A549 (cell line): Measurements from ENCODE around the gene POU3F3. TPM values are rescaled to one million over a fixed set of nuclear protein-coding genes. Genes with fewer than 3 reads are reported as not detected.
A peak's percentile ranks its signal among the peaks of the same experiment; 100 is the strongest.

Source experiments
- ATAC-seq, 2 experiments: fragments of 200-7000 bp in 1 of 2; fragments of >200 bp in 1 of 2; cut with Nextera tagmentation in 1 of 2; cut with Tn5 transposase in 1 of 2; 3 replicates each; pipeline versions ENCODE4 v1.8.0 to v1.9.1; 2018 to 2020; ENCODE audit warnings: mild to moderate bottlenecking in 1 of 2, moderate library complexity in 1 of 2
- CTCF ChIA-PET: fragments of 300-600 bp; sonication (Branson Sonifier 250); formaldehyde crosslinking; extraction: SDS; loops from one replicate; lab custom pipeline; 2021; ENCODE audit warnings: antibody characterized with exemption, inconsistent platforms; lab: Yijun Ruan, JAX
- POLR2A ChIA-PET: fragments of 350-600 bp; formaldehyde crosslinking; extraction: SDS; loops from one replicate; lab custom pipeline; 2021; ENCODE audit warnings: antibody characterized with exemption, inconsistent platforms; lab: Yijun Ruan, JAX
- DNase-seq, 2 experiments: peaks; one replicate each; pipeline versions ENCODE4 v3.0.0 to v3.0.0-alpha.2; 2011 to 2016; ENCODE audit warnings: low read depth in 1 of 2, low spot score in 1 of 2
- FAIRE-seq: peaks from 2 replicates; lab custom pipeline; 2011; peaks lifted over from hg19 to GRCh38; lab: Jason Lieb, UNC
- H3K27ac ChIP-seq, 2 experiments: fragments of >200 bp; sonication (Bioruptor Twin); formaldehyde crosslinking; 3 replicates each; pipeline ENCODE4 v1.5.1; 2016 to 2017
- H3K4me1 ChIP-seq: fragments of >200 bp; sonication (Bioruptor Twin); formaldehyde crosslinking; 3 replicates; pipeline ENCODE4 v1.6.1; 2016
- H3K4me2 ChIP-seq: fragments of >200 bp; sonication (Bioruptor Twin); formaldehyde crosslinking; 3 replicates; pipeline ENCODE4 v1.6.1; 2016
- H3K4me3 ChIP-seq: fragments of >200 bp; sonication (Bioruptor Twin); formaldehyde crosslinking; 3 replicates; pipeline ENCODE4 v1.5.1; 2016
- H3K9me3 ChIP-seq: fragments of >200 bp; sonication (Bioruptor Twin); formaldehyde crosslinking; 3 replicates; pipeline ENCODE4 v1.6.1; 2016
- BCL3 ChIP-seq: fragments of >200 bp; sonication (Bioruptor Twin); formaldehyde crosslinking; IDR thresholded peaks from 3 replicates; pipeline ENCODE4 v1.6.1; 2016
- BHLHE40 ChIP-seq: IDR thresholded peaks from 2 replicates; pipeline ENCODE4 v1.6.1; 2012; ENCODE audit warnings: low read depth, low read length, inconsistent platforms
- CBX2 ChIP-seq: fragments of 200-600 bp; sonication (generic); IDR thresholded peaks from 2 replicates; pipeline ENCODE4 v1.6.1; 2016; ENCODE audit warnings: low read depth, mild to moderate bottlenecking, borderline replicate concordance
- EHF ChIP-seq: fragments of 250-450 bp; sonication (Bioruptor Pico); IDR thresholded peaks from 2 replicates; pipeline ENCODE4 v1.5.0; 2020; ENCODE audit warnings: mild to moderate bottlenecking
- EHMT2 ChIP-seq: fragments of 200-600 bp; sonication (generic); IDR thresholded peaks from 2 replicates; pipeline ENCODE4 v1.6.1; 2016; ENCODE audit warnings: antibody characterized with exemption, low read depth, mild to moderate bottlenecking, moderate library complexity
- EP300 ChIP-seq, 2 experiments: fragments of >200 bp; sonication (Bioruptor Twin); formaldehyde crosslinking; IDR thresholded peaks; 2 replicates in 1 of 2; 3 replicates in 1 of 2; pipeline ENCODE4 v1.6.1; 2016 to 2017
- FOSB ChIP-seq: fragments of 250-450 bp; sonication (Bioruptor Pico); IDR thresholded peaks from 2 replicates; pipeline ENCODE4 v1.5.0; 2020; ENCODE audit warnings: mild to moderate bottlenecking, moderate library complexity
- FOSL2 ChIP-seq, 2 experiments: fragments of 450-650 bp in 1 of 2; fragments of >200 bp in 1 of 2; sonication (Bioruptor Twin) in 1 of 2; formaldehyde crosslinking; IDR thresholded peaks; 2 replicates each; pipeline versions ENCODE4 v1.5.0 to v1.6.1; 2016 to 2020; ENCODE audit warnings: mild to moderate bottlenecking in 1 of 2, moderate library complexity in 1 of 2
- GATA3 ChIP-seq: IDR thresholded peaks from 2 replicates; pipeline ENCODE4 v1.6.1; 2012; ENCODE audit warnings: borderline replicate concordance
- HDAC2 ChIP-seq: fragments of 200-600 bp; sonication (generic); IDR thresholded peaks from 2 replicates; pipeline ENCODE4 v1.6.1; 2016
- HEYL ChIP-seq: fragments of 250-450 bp; sonication (Bioruptor Pico); IDR thresholded peaks from 2 replicates; pipeline ENCODE4 v1.8.0; 2021; ENCODE audit warnings: mild to moderate bottlenecking, moderate library complexity
- HOXB13 ChIP-seq: fragments of 250-450 bp; sonication (Bioruptor Pico); IDR thresholded peaks from 2 replicates; pipeline ENCODE4 v1.5.0; 2020; ENCODE audit warnings: low read depth, mild to moderate bottlenecking, moderate library complexity
- HOXB5 ChIP-seq: fragments of 250-450 bp; sonication (Bioruptor Pico); IDR thresholded peaks from 2 replicates; pipeline ENCODE4 v1.5.0; 2020; ENCODE audit warnings: mild to moderate bottlenecking, moderate library complexity
- JUN ChIP-seq, 2 experiments: fragments of >200 bp; sonication (Bioruptor Twin); formaldehyde crosslinking; IDR thresholded peaks; 2 replicates in 1 of 2; 3 replicates in 1 of 2; pipeline ENCODE4 v1.6.1; 2016 to 2017
- MAX ChIP-seq: IDR thresholded peaks from 2 replicates; pipeline ENCODE4 v1.6.1; 2012
- MYC ChIP-seq: IDR thresholded peaks from 2 replicates; pipeline ENCODE4 v1.6.1; 2012; ENCODE audit warnings: mild to moderate bottlenecking, inconsistent platforms, low read length, improper control_type of control experiment, borderline replicate concordance
- NFE2L2 ChIP-seq: fragments of 150-350 bp; conservative IDR thresholded peaks from 2 replicates; pipeline ENCODE4 v1.6.1; 2014; ENCODE audit warnings: low read length
- PBX3 ChIP-seq: IDR thresholded peaks from 2 replicates; pipeline ENCODE4 v1.6.1; 2012
- RARB ChIP-seq: fragments of 250-450 bp; sonication (Bioruptor Pico); IDR thresholded peaks from 2 replicates; pipeline ENCODE4 v1.8.0; 2021; ENCODE audit warnings: mild to moderate bottlenecking, moderate library complexity
- REST ChIP-seq: fragments of 200-600 bp; sonication (generic); IDR thresholded peaks from 2 replicates; pipeline ENCODE4 v1.6.1; 2016; ENCODE audit warnings: antibody characterized with exemption, mild to moderate bottlenecking, moderate library complexity
- SMC3 ChIP-seq: fragments of >200 bp; sonication (Bioruptor Twin); formaldehyde crosslinking; IDR thresholded peaks from 3 replicates; pipeline ENCODE4 v1.6.1; 2018; ENCODE audit warnings: inconsistent platforms
- ZC3H11A ChIP-seq: fragments of 450-650 bp; IDR thresholded peaks from 2 replicates; pipeline ENCODE4 v1.6.1; 2014; ENCODE audit warnings: antibody characterized with exemption, mild to moderate bottlenecking
- ZFP36 ChIP-seq: fragments of 450-650 bp; IDR thresholded peaks from 2 replicates; pipeline ENCODE4 v1.6.1; 2014; ENCODE audit warnings: borderline replicate concordance; ENCODE audit not compliant: partially characterized antibody
- ZNF302 ChIP-seq: fragments of 250-450 bp; sonication (Bioruptor Pico); IDR thresholded peaks from 2 replicates; pipeline ENCODE4 v1.9.0; 2021; ENCODE audit warnings: inconsistent platforms, mild to moderate bottlenecking, moderate library complexity
- ZSCAN20 ChIP-seq: fragments of 250-450 bp; sonication (Bioruptor Pico); IDR thresholded peaks from 2 replicates; pipeline ENCODE4 v1.8.0; 2022; ENCODE audit warnings: mild to moderate bottlenecking, moderate library complexity
- WGBS: methylation state at CpG from one replicate; pipeline ENCODE4 v1.1.6; 2017; ENCODE audit errors: missing lambda C conversion rate; 5-methylcytosine and 5-hydroxymethylcytosine counted together
- polyA plus RNA-seq, 4 experiments: library from polyadenylated mRNA; depleted of rRNA in 3 of 4; stranded (reverse); fragments of >200 nt; fragmentation: RNase III in 1 of 4; extraction: RNeasy Plus Mini Kit Qiagen cat#74134 plus additional on column Dnase treatment in 1 of 4; gene quantifications; 2 replicates in 3 of 4; 3 replicates in 1 of 4; pipeline ENCODE4 v1.2.3, GENCODE V29; 2011 to 2017
- TF ChIP-seq, protein P1 (sequence below): fragments of 450-650 bp; IDR thresholded peaks from 2 replicates; pipeline ENCODE4 v1.6.1; 2014; ENCODE audit warnings: antibody characterized with exemption
- TF ChIP-seq, protein P2 (sequence below): IDR thresholded peaks from 2 replicates; pipeline ENCODE4 v1.6.1; 2012; ENCODE audit warnings: low read depth, borderline replicate concordance
- TF ChIP-seq, protein P3 (sequence below): fragments of >200 bp; sonication (Bioruptor Twin); formaldehyde crosslinking; IDR thresholded peaks from 2 replicates; pipeline ENCODE4 v1.6.1; 2016

Gene POU3F3
- polyA plus RNA-seq, 2 of the 4 experiments (the other 2 are of a cell fraction), result 0.03 TPM; not detected in 1

DNA sequence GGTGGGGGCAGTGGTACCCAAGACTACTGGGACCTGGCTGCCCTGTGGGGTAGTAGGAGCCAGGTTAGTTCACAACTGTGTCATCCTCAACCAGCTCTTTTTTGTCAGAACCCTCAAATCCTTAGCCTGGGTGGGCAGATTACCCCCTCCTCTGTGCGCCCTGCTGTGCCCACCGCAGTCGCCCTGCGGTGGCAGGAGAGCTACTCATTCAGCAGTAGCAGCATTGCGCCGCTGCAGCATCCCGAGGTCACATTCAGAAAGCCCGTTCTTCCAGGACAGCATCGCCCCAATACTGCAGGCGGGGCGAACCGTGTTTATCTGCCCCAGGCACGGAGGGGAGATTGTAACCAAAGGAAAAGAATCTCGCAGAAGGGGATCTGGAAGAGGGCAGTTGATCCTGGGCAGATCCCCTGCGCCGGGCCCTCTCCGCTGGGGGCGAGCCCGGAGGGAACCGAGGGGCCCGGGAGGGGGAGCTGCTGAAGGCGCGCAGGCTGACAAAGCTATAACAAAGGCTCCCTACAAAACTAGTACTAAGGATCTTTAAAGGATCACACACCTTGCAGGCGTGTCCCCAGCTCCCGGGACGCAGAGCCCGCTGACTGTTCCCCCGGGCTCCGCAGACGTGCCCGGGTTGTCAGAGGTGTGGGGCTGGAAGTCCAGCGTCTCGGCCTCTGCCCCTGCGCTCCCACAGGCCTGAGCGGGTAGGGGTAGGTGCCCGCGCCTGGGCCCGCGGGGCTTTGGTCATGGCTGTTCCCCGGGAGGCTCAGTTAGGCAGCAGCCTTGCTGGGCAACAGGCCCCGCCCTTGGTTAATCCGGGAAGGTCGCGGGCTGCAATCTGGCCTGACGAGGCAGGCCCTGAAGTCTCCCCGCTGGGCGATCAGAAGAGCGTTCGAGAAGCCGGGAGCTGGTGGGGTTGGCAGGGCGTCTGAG, 13.2 kb downstream of the POU3F3 start:
- no peak overlapping the region for H3K4me3 ChIP-seq
- FAIRE-seq (no peak), ATAC-seq (peak in 1 of 2 experiments; percentile 28; a peak in 1 of 6 replicates), DNase-seq (no peak)
- no peaks in the 10 kb centered on the region for H3K9me3 ChIP-seq
- 28% methylated on average over 20 of the region's 51 CpGs for WGBS
- ChIA-PET POLR2A (no interaction called here), CTCF (interaction anchor here (0.6 to 1.4 kb wide), 2 partner anchors 17 to 371 kb away, joined by 3 to 4 read pairs; no protein-coding TSS in a partner anchor)
- H3K27ac ChIP-seq, result no peak overlapping the region
- H3K4me2 ChIP-seq, result peak overlapping the region; percentile 51
- TF ChIP-seq, protein P1, sequence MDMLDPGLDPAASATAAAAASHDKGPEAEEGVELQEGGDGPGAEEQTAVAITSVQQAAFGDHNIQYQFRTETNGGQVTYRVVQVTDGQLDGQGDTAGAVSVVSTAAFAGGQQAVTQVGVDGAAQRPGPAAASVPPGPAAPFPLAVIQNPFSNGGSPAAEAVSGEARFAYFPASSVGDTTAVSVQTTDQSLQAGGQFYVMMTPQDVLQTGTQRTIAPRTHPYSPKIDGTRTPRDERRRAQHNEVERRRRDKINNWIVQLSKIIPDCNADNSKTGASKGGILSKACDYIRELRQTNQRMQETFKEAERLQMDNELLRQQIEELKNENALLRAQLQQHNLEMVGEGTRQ, result no peak
- TF ChIP-seq MAX (no peak), ZNF302 (no peak), GATA3 (no peak), MYC (no peak), HEYL (CRISPR knock-in tag) (no peak), EHMT2 (no peak), HDAC2 (no peak), HOXB13 (CRISPR knock-in tag) (no peak), HOXB5 (CRISPR knock-in tag) (no peak), ZSCAN20 (no peak), ZC3H11A (no peak), ZFP36 (no peak), NFE2L2 (no peak), RARB (CRISPR knock-in tag) (no peak), BCL3 (no peak), EHF (CRISPR knock-in tag) (no peak), CBX2 (no peak)
- no peaks in the 10 kb centered on the region for H3K4me1 ChIP-seq

DNA sequence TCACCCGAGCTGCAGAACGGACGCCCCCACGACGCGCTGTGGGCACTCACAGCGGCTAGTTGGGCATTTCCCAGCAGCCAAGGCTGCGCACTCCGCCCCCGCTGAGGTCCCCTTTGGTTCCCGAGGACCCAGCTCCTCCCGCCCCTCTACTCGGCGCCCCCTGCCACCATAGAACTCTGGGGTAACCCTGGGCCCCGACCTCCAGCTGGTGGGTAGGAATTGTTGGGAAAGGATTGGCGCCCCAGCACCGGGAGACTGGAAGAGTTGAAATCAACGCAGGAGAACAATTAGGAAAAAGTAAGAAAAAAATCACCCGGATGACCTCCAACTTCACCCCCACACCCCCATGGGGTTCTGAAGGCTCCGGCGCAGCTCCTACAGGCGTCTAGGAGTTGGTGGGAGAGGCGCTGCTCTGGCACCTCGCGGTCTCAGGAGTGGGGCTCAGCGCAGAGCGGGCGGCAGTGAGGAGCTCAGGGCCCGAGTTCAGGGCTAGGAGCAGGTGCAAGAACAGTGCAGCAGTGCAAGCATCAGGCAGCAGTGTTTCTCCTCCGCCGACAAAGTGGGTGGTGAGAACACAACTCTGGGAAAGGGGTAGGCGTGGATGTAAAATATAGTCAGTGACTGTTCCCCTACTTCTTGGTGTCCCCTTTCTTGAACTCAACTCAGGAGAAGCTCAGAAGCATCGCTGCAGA, 14.0 kb downstream of the POU3F3 start:
- CTCF ChIA-PET, result interaction anchor here (1.4 kb wide), 1 partner anchor 18 kb away, joined by 4 read pairs; no protein-coding TSS in a partner anchor
- no peaks in the 10 kb centered on the region for H3K9me3 ChIP-seq
- H3K4me1 ChIP-seq, result 0 out of 3 replicates have a peak, but pooled peaks cover 3% of the 10 kb centered on the region
- peak overlapping the region; percentile 51; the same call in 1 of the 3 replicates for H3K4me2 ChIP-seq
- no peak overlapping the region for H3K27ac ChIP-seq
- POLR2A ChIA-PET, result no interaction called here
- no peak for DNase-seq
- ATAC-seq, result no peak
- 73% methylated on average over 21 of the region's 33 CpGs for WGBS
- no peak for FAIRE-seq
- no peak overlapping the region for H3K4me3 ChIP-seq
- TF ChIP-seq EP300 (IDR thresholded peaks at IDR 0.05) (no peak), PBX3 (no peak), JUN (IDR thresholded peaks at IDR 0.05) (no peak), SMC3 (no peak), FOSB (CRISPR knock-in tag) (no peak), BHLHE40 (no peak), ZFP36 (no peak), HDAC2 (no peak), REST (no peak), FOSL2 (IDR thresholded peaks at IDR 0.05) (no peak), FOSL2 (CRISPR knock-in tag; IDR thresholded peaks at IDR 0.05) (no peak), NFE2L2 (no peak), GATA3 (no peak)
- TF ChIP-seq, protein P2, sequence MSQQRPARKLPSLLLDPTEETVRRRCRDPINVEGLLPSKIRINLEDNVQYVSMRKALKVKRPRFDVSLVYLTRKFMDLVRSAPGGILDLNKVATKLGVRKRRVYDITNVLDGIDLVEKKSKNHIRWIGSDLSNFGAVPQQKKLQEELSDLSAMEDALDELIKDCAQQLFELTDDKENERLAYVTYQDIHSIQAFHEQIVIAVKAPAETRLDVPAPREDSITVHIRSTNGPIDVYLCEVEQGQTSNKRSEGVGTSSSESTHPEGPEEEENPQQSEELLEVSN, result no peak
- TF ChIP-seq, protein P3, sequence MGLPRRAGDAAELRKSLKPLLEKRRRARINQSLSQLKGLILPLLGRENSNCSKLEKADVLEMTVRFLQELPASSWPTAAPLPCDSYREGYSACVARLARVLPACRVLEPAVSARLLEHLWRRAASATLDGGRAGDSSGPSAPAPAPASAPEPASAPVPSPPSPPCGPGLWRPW, result no peak
